HCT116 (cell line): ENCODE results near the gene GNA12. TPM values are rescaled to one million over a fixed set of nuclear protein-coding genes. Genes with fewer than 3 reads are reported as not detected.

Experiments used
- ATAC-seq: fragments of 200-7000 bp; cut with Tn5 transposase; 2 replicates; pipeline ENCODE4 v1.9.1; 2020; ENCODE audit warnings: mild to moderate bottlenecking, moderate library complexity
- BruUV-seq: library from RNA; stranded (reverse); fragments of 400-500 nt; replicated peaks from 2 replicates; lab custom pipeline; 2021; lab: Mats Ljungman, UMichigan
- CTCF ChIA-PET: fragments of 300-600 bp; sonication (Branson Sonifier 250); formaldehyde crosslinking; loops from one replicate; lab custom pipeline; 2021; ENCODE audit warnings: antibody characterized with exemption; lab: Charles Lee
- POLR2A ChIA-PET: fragments of 300-600, 350-600 bp; sonication (Branson Sonifier 250); formaldehyde crosslinking; loops from one replicate; lab custom pipeline; 2021; ENCODE audit warnings: antibody characterized with exemption; lab: Charles Lee
- RAD21 ChIA-PET, 2 experiments: fragments of 300-600 bp; sonication (Branson Sonifier 250); formaldehyde crosslinking; loops; one replicate each; lab custom pipeline; 2023; ENCODE audit warnings: low total read pairs in 2 of 2; ENCODE audit not compliant: uncharacterized antibody in 2 of 2, unreplicated experiment in 2 of 2, low non-redundant PET in 1 of 2; lab: Charles Lee
- DNase-seq: peaks from one replicate; pipeline ENCODE4 v3.0.0-alpha.2; 2010; ENCODE audit warnings: low read depth, low spot score
- H2AFZ ChIP-seq: fragments of 200-600 bp; shearing (Covaris generic), sonication (generic); 2 replicates; pipeline ENCODE4 v1.6.1; 2017; ENCODE audit warnings: low read depth, mixed run types, mixed read lengths, antibody characterized with exemption, low read length; ENCODE audit not compliant: poor library complexity, severe bottlenecking
- H3K27ac ChIP-seq: 2 replicates; pipeline ENCODE4 v1.5.1; 2012; ENCODE audit warnings: low read depth, low read length
- H3K27me3 ChIP-seq: fragments of 200-600 bp; sonication (generic); 2 replicates; pipeline ENCODE4 v1.6.1; 2016; ENCODE audit warnings: mixed run types, low read length, mixed read lengths; ENCODE audit not compliant: insufficient read depth
- H3K36me3 ChIP-seq, 2 experiments: fragments of 200-500 bp in 1 of 2; fragments of 200-600 bp in 1 of 2; sonication (Bioruptor generic) in 1 of 2; sonication (generic) in 1 of 2; 2 replicates each; pipeline versions ENCODE4 v1.5.1 to v1.6.1; 2014 to 2016; ENCODE audit warnings: low read length in 2 of 2, inconsistent platforms in 1 of 2, mixed read lengths in 1 of 2, mixed run types in 1 of 2; ENCODE audit not compliant: insufficient read depth in 2 of 2, control insufficient read depth in 1 of 2
- H3K4me1 ChIP-seq, 2 experiments: fragments of 200-600 bp in 1 of 2; sonication (generic) in 1 of 2; 2 replicates each; pipeline versions ENCODE4 v1.5.1 to v1.6.1; 2012 to 2017; ENCODE audit warnings: low read length in 2 of 2, inconsistent platforms in 1 of 2, mild to moderate bottlenecking in 1 of 2, mixed read lengths in 1 of 2, mixed run types in 1 of 2, moderate library complexity in 1 of 2; ENCODE audit not compliant: insufficient read depth in 2 of 2, control insufficient read depth in 1 of 2
- H3K4me2 ChIP-seq: fragments of 200-600 bp; sonication (generic); 2 replicates; pipeline ENCODE4 v1.6.1; 2017; ENCODE audit warnings: mixed run types, low read length, mixed read lengths
- H3K4me3 ChIP-seq, 2 experiments: fragments of 200-600 bp in 1 of 2; sonication (generic) in 1 of 2; replicated peaks in 1 of 2; 2 replicates each; pipeline ENCODE4 v1.5.1; 2011 to 2016; ENCODE audit warnings: low read length in 2 of 2, control low read depth in 1 of 2, low read depth in 1 of 2, mild to moderate bottlenecking in 1 of 2, mixed read lengths in 1 of 2, mixed run types in 1 of 2
- H3K79me2 ChIP-seq: fragments of 200-600 bp; sonication (generic); 2 replicates; pipeline ENCODE4 v1.6.1; 2017; ENCODE audit warnings: mild to moderate bottlenecking, mixed run types, low read length, moderate library complexity, mixed read lengths; ENCODE audit not compliant: insufficient read depth
- H3K9ac ChIP-seq: fragments of 200-600 bp; sonication (generic); 2 replicates; pipeline ENCODE4 v1.6.1; 2016; ENCODE audit warnings: low read length, mixed read lengths
- H3K9me2 ChIP-seq: fragments of 200-600 bp; sonication (generic), shearing (Covaris generic); 2 replicates; pipeline ENCODE4 v1.6.1; 2017; ENCODE audit warnings: mixed run types, mild to moderate bottlenecking, moderate library complexity; ENCODE audit not compliant: insufficient read depth
- H3K9me3 ChIP-seq, 2 experiments: fragments of 200-500 bp in 1 of 2; fragments of 200-600 bp in 1 of 2; sonication (Bioruptor generic) in 1 of 2; sonication (generic) in 1 of 2; 2 replicates each; pipeline ENCODE4 v1.6.1; 2014 to 2017; ENCODE audit warnings: low read length in 2 of 2, mixed read lengths in 2 of 2, inconsistent platforms in 1 of 2, low read depth in 1 of 2, mild to moderate bottlenecking in 1 of 2, mixed run types in 1 of 2, moderate library complexity in 1 of 2; ENCODE audit not compliant: control insufficient read depth in 1 of 2, insufficient read depth in 1 of 2
- H4K20me1 ChIP-seq: fragments of 200-600 bp; sonication (generic), shearing (Covaris generic); 2 replicates; pipeline ENCODE4 v1.6.1; 2017; ENCODE audit warnings: mixed run types, mild to moderate bottlenecking, moderate library complexity; ENCODE audit not compliant: insufficient read depth
- CBX3 ChIP-seq: IDR thresholded peaks from 2 replicates; pipeline ENCODE4 v1.6.1; 2012; ENCODE audit warnings: low read depth
- EZH2phosphoT487 ChIP-seq: fragments of 200-600 bp; IDR thresholded peaks from 2 replicates; pipeline ENCODE4 v1.6.1; 2018; ENCODE audit warnings: antibody characterized with exemption, borderline replicate concordance
- POLR2A ChIP-seq: IDR thresholded peaks from 2 replicates; pipeline ENCODE4 v1.7.0; 2011; ENCODE audit warnings: borderline replicate concordance; ENCODE audit not compliant: insufficient read depth, insufficient read length; ENCODE audit errors: extremely low read depth
- POLR2AphosphoS5 ChIP-seq: IDR thresholded peaks from 2 replicates; pipeline ENCODE4 v1.6.1; 2011; ENCODE audit warnings: mild to moderate bottlenecking, low read depth, low read length, moderate library complexity
- RAD21 ChIP-seq: IDR thresholded peaks from 2 replicates; pipeline ENCODE4 v1.6.1; 2012; ENCODE audit warnings: low read depth, mild to moderate bottlenecking
- SIN3A ChIP-seq: IDR thresholded peaks from 2 replicates; pipeline ENCODE4 v1.6.1; 2012; ENCODE audit warnings: low read depth
- SP1 ChIP-seq: IDR thresholded peaks from 2 replicates; pipeline ENCODE4 v1.6.1; 2012; ENCODE audit warnings: low read depth
- TCF7L2 ChIP-seq: IDR thresholded peaks from 2 replicates; pipeline ENCODE4 v1.7.0; 2011; ENCODE audit warnings: borderline replicate concordance, inconsistent platforms; ENCODE audit not compliant: insufficient read depth, insufficient read length; ENCODE audit errors: extremely low read depth
- YY1 ChIP-seq: IDR thresholded peaks from 2 replicates; pipeline ENCODE4 v1.6.1; 2011; ENCODE audit warnings: low read length, low read depth, moderate library complexity, mild to moderate bottlenecking; ENCODE audit not compliant: insufficient replicate concordance; ENCODE audit errors: extremely low read depth
- intact Hi-C: fragments of 100-400 bp; cut with micrococcal nuclease; formaldehyde crosslinking; loops from 2 replicates; pipeline ENCODE4 v1.10.0; 2022
- total RNA-seq: library from RNA; stranded (reverse); gene quantifications from one replicate; pipeline ENCODE4 v1.2.1, GENCODE V29; 2021; ENCODE audit not compliant: unreplicated experiment
- TF ChIP-seq, protein P1 (sequence below): IDR thresholded peaks from 2 replicates; pipeline ENCODE4 v1.6.1; 2011; ENCODE audit warnings: mild to moderate bottlenecking, low read length, moderate library complexity; ENCODE audit not compliant: insufficient replicate concordance; ENCODE audit errors: extremely low read depth

The GNA12 gene
- total RNA-seq, 1 experiment from 2014 or later: 32.6 TPM

DNA sequence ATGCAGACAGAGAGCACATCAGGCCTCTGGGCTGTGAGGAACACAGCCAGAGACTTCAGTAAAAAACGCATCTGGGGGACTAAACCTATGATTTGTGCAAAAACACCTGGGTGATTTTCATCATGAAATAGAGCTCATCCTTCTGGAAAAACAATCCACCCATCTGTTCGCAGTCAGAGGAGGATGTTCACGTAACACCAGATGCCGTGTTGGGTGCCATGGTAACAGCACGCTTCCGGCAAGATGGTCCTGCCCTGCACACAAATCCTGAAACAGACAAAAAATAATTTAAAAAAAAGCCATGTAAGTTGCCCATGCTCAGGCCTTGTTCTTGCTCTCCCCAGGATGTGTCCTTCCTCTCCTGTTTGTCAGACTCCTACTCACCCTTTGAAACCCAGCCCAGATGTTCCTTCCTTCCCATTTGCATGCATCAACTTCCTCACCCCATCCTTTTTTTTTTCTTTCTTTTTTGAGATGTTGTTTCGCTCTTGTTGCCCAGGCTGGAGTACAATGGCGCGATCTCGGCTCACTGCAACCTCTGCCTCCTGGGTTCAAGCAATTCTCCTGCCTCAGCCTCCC, 28.3 kb upstream of the GNA12 start:
- no TSS peak for BruUV-seq
- no peaks in the 10 kb centered on the region for H3K79me2 ChIP-seq
- H3K36me3 ChIP-seq: no peaks in the 10 kb centered on the region
- no peak overlapping the region for H2AFZ ChIP-seq
- no peak overlapping the region for H3K27ac ChIP-seq
- TF ChIP-seq, protein P1, sequence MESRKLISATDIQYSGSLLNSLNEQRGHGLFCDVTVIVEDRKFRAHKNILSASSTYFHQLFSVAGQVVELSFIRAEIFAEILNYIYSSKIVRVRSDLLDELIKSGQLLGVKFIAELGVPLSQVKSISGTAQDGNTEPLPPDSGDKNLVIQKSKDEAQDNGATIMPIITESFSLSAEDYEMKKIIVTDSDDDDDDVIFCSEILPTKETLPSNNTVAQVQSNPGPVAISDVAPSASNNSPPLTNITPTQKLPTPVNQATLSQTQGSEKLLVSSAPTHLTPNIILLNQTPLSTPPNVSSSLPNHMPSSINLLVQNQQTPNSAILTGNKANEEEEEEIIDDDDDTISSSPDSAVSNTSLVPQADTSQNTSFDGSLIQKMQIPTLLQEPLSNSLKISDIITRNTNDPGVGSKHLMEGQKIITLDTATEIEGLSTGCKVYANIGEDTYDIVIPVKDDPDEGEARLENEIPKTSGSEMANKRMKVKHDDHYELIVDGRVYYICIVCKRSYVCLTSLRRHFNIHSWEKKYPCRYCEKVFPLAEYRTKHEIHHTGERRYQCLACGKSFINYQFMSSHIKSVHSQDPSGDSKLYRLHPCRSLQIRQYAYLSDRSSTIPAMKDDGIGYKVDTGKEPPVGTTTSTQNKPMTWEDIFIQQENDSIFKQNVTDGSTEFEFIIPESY: no peak
- TF ChIP-seq CBX3: no peak
- TF ChIP-seq EZH2phosphoT487: no peak
- no peak for TF ChIP-seq RAD21
- no peak overlapping the region for H3K4me2 ChIP-seq
- H3K9ac ChIP-seq: no peak overlapping the region
- H3K9me3 ChIP-seq: no peaks in the 10 kb centered on the region
- H3K4me1 ChIP-seq: peaks cover 3 to 33% of the 10 kb centered on the region in 2 experiments; a peak in 3 of 4 replicates
- no peak overlapping the region for H3K4me3 ChIP-seq
- no peaks in the 10 kb centered on the region for H4K20me1 ChIP-seq
- DNase-seq: no peak
- no peaks in the 10 kb centered on the region for H3K27me3 ChIP-seq
- CTCF ChIA-PET: no interaction called here
- no peak for ATAC-seq
- RAD21 ChIA-PET: no interaction called here
- POLR2A ChIA-PET: no interaction called here
- H3K9me2 ChIP-seq: no peaks in the 10 kb centered on the region
- intact Hi-C loops: no loop called here

DNA sequence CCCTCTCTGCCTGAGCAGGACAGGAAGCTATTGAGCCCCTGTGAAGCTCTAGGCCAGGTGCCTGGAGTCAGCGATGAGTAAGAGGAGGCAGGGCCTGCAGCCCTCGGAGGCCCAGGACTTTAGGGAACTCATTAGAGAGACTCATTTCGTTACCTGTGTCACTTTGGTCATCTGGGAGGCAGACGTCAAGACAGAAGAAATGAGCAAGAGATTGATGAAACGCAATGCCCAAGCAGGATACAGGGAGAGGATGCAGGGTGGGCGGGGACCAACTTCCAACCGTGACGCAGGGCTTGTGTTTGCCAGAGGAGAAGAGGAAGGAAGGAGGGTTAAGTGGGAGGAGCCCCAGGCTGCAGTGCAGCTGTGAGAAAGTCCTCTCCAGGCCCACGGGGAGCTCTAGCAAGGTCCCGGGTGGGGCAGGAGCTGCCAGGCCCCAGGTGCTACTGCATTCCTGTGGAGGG, 26.4 kb upstream of the GNA12 start:
- Histone ChIP-seq H3K27me3 (no peaks in the 10 kb centered on the region), H4K20me1 (no peaks in the 10 kb centered on the region), H3K4me2 (peak overlapping the region; percentile 76), H3K36me3 (no peaks in the 10 kb centered on the region), H3K9ac (peak overlapping the region; percentile 41), H3K79me2 (no peaks in the 10 kb centered on the region), H2AFZ (peak overlapping the region; percentile 38), H3K4me1 (peaks cover 3 to 33% of the 10 kb centered on the region in 2 experiments; a peak in 3 of 4 replicates), H3K9me3 (no peaks in the 10 kb centered on the region), H3K27ac (peak overlapping the region; percentile 25; the same call in 1 of the 2 replicates), H3K9me2 (no peaks in the 10 kb centered on the region), H3K4me3 (peak overlapping the region; percentile 24 to 56)
- RAD21 ChIA-PET: no interaction called here
- BruUV-seq: no TSS peak
- ATAC-seq (peak; percentile 86), DNase-seq (peak; percentile 39)
- CTCF ChIA-PET: no interaction called here
- intact Hi-C loops: no loop called here
- POLR2A ChIA-PET: no interaction called here
- TF ChIP-seq YY1 (no peak), SP1 (peak; percentile 29; the same call in 1 of the 2 replicates), TCF7L2 (no peak), SIN3A (no peak), POLR2AphosphoS5 (peak; percentile 68), POLR2A (no peak)
